ENCODE results near the gene PAQR9. TPM values are rescaled to one million over a fixed set of nuclear protein-coding genes. Genes with fewer than 3 reads are reported as not detected.

PAQR9 gene
- total and polyA plus RNA-seq, 2 donors (not counting 1 experiment from before 2014, with no cell fraction given): not detected

- Histone ChIP-seq H2AFZ (ENCODE audit: low read length) (peak overlapping the region; percentile 33), H3K27ac (ENCODE audit: insufficient read depth, low read length) (no peak overlapping the region), H3K9ac (ENCODE audit: insufficient read depth, low read length) (no peak overlapping the region), H3K79me2 (ENCODE audit: control insufficient read depth, insufficient read depth, low read length) (no peaks in the 10 kb centered on the region), H3K4me3 (replicated peaks in 1 of 4; ENCODE audit: control extremely low read depth in 1 of 4, insufficient read depth in 1 of 4, low read depth in 3 of 4, low read length in 4 of 4) (no peak overlapping the region), H3K4me2 (ENCODE audit: extremely low read depth, insufficient read depth, low read length) (no peak overlapping the region), H3K36me3 (ENCODE audit: control insufficient read depth, insufficient read depth, low read length) (no peaks in the 10 kb centered on the region), H4K20me1 (ENCODE audit: control insufficient read depth, extremely low read depth, insufficient read depth, low read length) (no peaks in the 10 kb centered on the region), H3K4me1 (ENCODE audit: control insufficient read depth, extremely low read depth, insufficient read depth, low read length) (no peaks in the 10 kb centered on the region), H3K9me3 (ENCODE audit: control insufficient read depth, insufficient read depth, low read depth, low read length) (no peaks in the 10 kb centered on the region), H3K27me3 (ENCODE audit: control insufficient read depth, insufficient read depth, low read length) (no peaks in the 10 kb centered on the region)
- TF ChIP-seq EZH2 (IDR thresholded peaks at IDR 0.05; ENCODE audit: low read length, missing control alignments): no peak
- TF ChIP-seq CTCF (conservative IDR thresholded peaks at IDR 0.05 in 1 of 2, IDR thresholded peaks at IDR 0.05 in 1 of 2; ENCODE audit: low read depth in 1 of 2, low read length in 2 of 2): no peak
- DNase-seq (ENCODE audit: low read depth in 2 of 2): peak in 1 of 2 donors; percentile 36
Measured at GRCh38 chr3:142987707-142988106, 24.2 kb upstream of the PAQR9 start.

DNA sequence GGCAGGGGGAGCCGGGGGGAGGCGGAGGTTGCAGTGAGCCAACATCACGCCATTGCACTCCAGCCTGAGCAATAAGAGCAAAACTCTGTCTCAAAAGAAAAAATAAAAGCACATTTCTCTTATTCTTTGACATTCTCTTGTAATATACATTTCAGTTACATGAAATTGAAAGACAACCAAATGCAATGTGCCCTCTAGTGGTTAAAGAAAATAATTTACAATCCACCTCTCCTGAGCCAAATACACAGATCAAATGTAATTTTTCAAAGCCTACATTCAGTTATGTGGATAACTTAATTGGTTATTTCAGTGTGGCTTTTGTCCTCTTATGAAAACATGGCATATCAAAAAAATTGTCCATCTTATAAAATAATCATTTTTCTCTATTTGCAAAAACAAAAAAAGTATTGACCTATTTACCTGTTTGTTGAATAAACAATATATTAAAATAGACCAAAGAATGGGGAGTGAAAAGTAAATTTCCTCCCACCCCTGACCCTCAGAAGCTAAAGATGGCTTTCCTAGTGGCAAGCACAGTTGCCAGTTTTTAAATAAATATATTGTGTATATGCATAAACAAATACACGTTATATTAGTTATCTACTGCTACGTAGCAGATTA, 23.7 kb upstream of the PAQR9 start:
- Histone ChIP-seq H3K27me3 (ENCODE audit: control insufficient read depth, insufficient read depth, low read length) (no peaks in the 10 kb centered on the region), H3K4me3 (replicated peaks in 1 of 4; ENCODE audit: control extremely low read depth in 1 of 4, insufficient read depth in 1 of 4, low read depth in 3 of 4, low read length in 4 of 4) (no peak overlapping the region), H3K27ac (ENCODE audit: insufficient read depth, low read length) (no peak overlapping the region), H3K4me1 (ENCODE audit: control insufficient read depth, extremely low read depth, insufficient read depth, low read length) (no peaks in the 10 kb centered on the region), H3K79me2 (ENCODE audit: control insufficient read depth, insufficient read depth, low read length) (no peaks in the 10 kb centered on the region), H2AFZ (ENCODE audit: low read length) (peak overlapping the region; percentile 33), H3K9ac (ENCODE audit: insufficient read depth, low read length) (no peak overlapping the region), H3K36me3 (ENCODE audit: control insufficient read depth, insufficient read depth, low read length) (no peaks in the 10 kb centered on the region), H3K9me3 (ENCODE audit: control insufficient read depth, insufficient read depth, low read depth, low read length) (no peaks in the 10 kb centered on the region), H3K4me2 (ENCODE audit: extremely low read depth, insufficient read depth, low read length) (no peak overlapping the region), H4K20me1 (ENCODE audit: control insufficient read depth, extremely low read depth, insufficient read depth, low read length) (no peaks in the 10 kb centered on the region)
- DNase-seq (ENCODE audit: low read depth in 2 of 2): peak; percentile 25 to 65
- no peak for TF ChIP-seq EZH2 (IDR thresholded peaks at IDR 0.05; ENCODE audit: low read length, missing control alignments)
- peak in 1 of 2 donors; percentile 59 for TF ChIP-seq CTCF (conservative IDR thresholded peaks at IDR 0.05 in 1 of 2, IDR thresholded peaks at IDR 0.05 in 1 of 2; ENCODE audit: low read depth in 1 of 2, low read length in 2 of 2)

- no peak for DNase-seq (ENCODE audit: low read depth in 2 of 2)
- Histone ChIP-seq H3K4me2 (ENCODE audit: extremely low read depth, insufficient read depth, low read length) (no peak overlapping the region), H3K4me1 (ENCODE audit: control insufficient read depth, extremely low read depth, insufficient read depth, low read length) (no peaks in the 10 kb centered on the region), H3K79me2 (ENCODE audit: control insufficient read depth, insufficient read depth, low read length) (no peaks in the 10 kb centered on the region), H2AFZ (ENCODE audit: low read length) (no peak overlapping the region), H3K27me3 (ENCODE audit: control insufficient read depth, insufficient read depth, low read length) (no peaks in the 10 kb centered on the region), H3K9ac (ENCODE audit: insufficient read depth, low read length) (no peak overlapping the region), H3K4me3 (replicated peaks in 1 of 4; ENCODE audit: control extremely low read depth in 1 of 4, insufficient read depth in 1 of 4, low read depth in 3 of 4, low read length in 4 of 4) (no peak overlapping the region), H3K9me3 (ENCODE audit: control insufficient read depth, insufficient read depth, low read depth, low read length) (no peaks in the 10 kb centered on the region), H4K20me1 (ENCODE audit: control insufficient read depth, extremely low read depth, insufficient read depth, low read length) (no peaks in the 10 kb centered on the region), H3K36me3 (ENCODE audit: control insufficient read depth, insufficient read depth, low read length) (no peaks in the 10 kb centered on the region), H3K27ac (ENCODE audit: insufficient read depth, low read length) (no peak overlapping the region)
- no peak for TF ChIP-seq EZH2 (IDR thresholded peaks at IDR 0.05; ENCODE audit: low read length, missing control alignments)
- no peak for TF ChIP-seq CTCF (conservative IDR thresholded peaks at IDR 0.05 in 1 of 2, IDR thresholded peaks at IDR 0.05 in 1 of 2; ENCODE audit: low read depth in 1 of 2, low read length in 2 of 2)
Measured at GRCh38 chr3:142984255-142984654, 20.8 kb upstream of the PAQR9 start.
